ENCODE results near the gene SDK1.

GRCh38 chr7:4115941-4116610, 815.0 kb downstream of the SDK1 start:
- TF ChIP-seq CTCF (IDR thresholded peaks at IDR 0.05; ENCODE audit: borderline replicate concordance, extremely low read depth, low read length, poor library complexity, severe bottlenecking), result no peak
- no peak for TF ChIP-seq EZH2 (IDR thresholded peaks at IDR 0.05; ENCODE audit: borderline replicate concordance, low read depth, low read length, severe bottlenecking)
